HG02884 (cell line): ENCODE data around the gene PNN.
"Not testable (repeated sequence)": the region's sequence is repeated elsewhere in the genome, so short reads cannot be mapped to it uniquely, and the experiment has no call there.

ENCODE experiments used
- ATAC-seq: cut with Tn5 transposase; IDR thresholded peaks from one replicate; pipeline ENCODE4 v1.9.1; 2021; ENCODE audit warnings: mild to moderate bottlenecking, moderate library complexity; ENCODE audit not compliant: unreplicated experiment

The PNN gene

GRCh38 chr14:39174560-39175444, at the start of gene PNN:
TSS of gene PNN (plus strand) at chr14:39175254. CDS start at chr14:39175280, 26 bp downstream.
- peak; percentile 89 for ATAC-seq

GRCh38 chr14:39137835-39138234, 37.2 kb upstream of the PNN start:
- ATAC-seq: not testable (repeated sequence)

- no peak for ATAC-seq
Measured at GRCh38 chr14:39138440-39138839, 36.6 kb upstream of the PNN start.

GRCh38 chr14:39140170-39140569, 34.9 kb upstream of the PNN start:
- ATAC-seq: no peak

GRCh38 chr14:39141623-39142022, 33.4 kb upstream of the PNN start:
- ATAC-seq: not testable (repeated sequence)

- ATAC-seq: not testable (repeated sequence)
Measured at GRCh38 chr14:39143226-39143625, 31.8 kb upstream of the PNN start.

GRCh38 chr14:39145266-39145966, 29.6 kb upstream of the PNN start:
- no peak for ATAC-seq

- no peak for ATAC-seq
Measured at GRCh38 chr14:39154594-39155189, 20.4 kb upstream of the PNN start.

- no peak for ATAC-seq
Measured at GRCh38 chr14:39157491-39157890, 17.6 kb upstream of the PNN start.

GRCh38 chr14:39158222-39158858, 16.7 kb upstream of the PNN start:
- ATAC-seq: no peak

- ATAC-seq: no peak
Measured at GRCh38 chr14:39160494-39160893, 14.6 kb upstream of the PNN start.

- not testable (repeated sequence) for ATAC-seq
Measured at GRCh38 chr14:39167797-39168320, 7.2 kb upstream of the PNN start.

- no peak for ATAC-seq
Measured at GRCh38 chr14:39168591-39168990, 6.5 kb upstream of the PNN start.

GRCh38 chr14:39169541-39169900, 5.5 kb upstream of the PNN start:
- ATAC-seq: no peak

- no peak for ATAC-seq
Measured at GRCh38 chr14:39173198-39173597, 1.9 kb upstream of the PNN start.

GRCh38 chr14:39175445-39176262, 600 bp downstream of the PNN start:
- peak; percentile 3 for ATAC-seq

GRCh38 chr14:39176263-39177167, 1.5 kb downstream of the PNN start:
- ATAC-seq: no peak

- no peak for ATAC-seq
Measured at GRCh38 chr14:39177168-39177545, 2.1 kb downstream of the PNN start.

- ATAC-seq: no peak
Measured at GRCh38 chr14:39179042-39179441, 4.0 kb downstream of the PNN start.
